ENCODE results near the gene CD37. TPM values are rescaled to one million over a fixed set of nuclear protein-coding genes. Genes with fewer than 3 reads are reported as not detected.
"Not testable (repeated sequence)": the region's sequence is repeated elsewhere in the genome, so short reads cannot be mapped to it uniquely, and the experiment has no call there.

CD37 gene
- polyA plus RNA-seq, 3 donors from 2014 or later, result 104 to 179 (median 106) TPM

DNA sequence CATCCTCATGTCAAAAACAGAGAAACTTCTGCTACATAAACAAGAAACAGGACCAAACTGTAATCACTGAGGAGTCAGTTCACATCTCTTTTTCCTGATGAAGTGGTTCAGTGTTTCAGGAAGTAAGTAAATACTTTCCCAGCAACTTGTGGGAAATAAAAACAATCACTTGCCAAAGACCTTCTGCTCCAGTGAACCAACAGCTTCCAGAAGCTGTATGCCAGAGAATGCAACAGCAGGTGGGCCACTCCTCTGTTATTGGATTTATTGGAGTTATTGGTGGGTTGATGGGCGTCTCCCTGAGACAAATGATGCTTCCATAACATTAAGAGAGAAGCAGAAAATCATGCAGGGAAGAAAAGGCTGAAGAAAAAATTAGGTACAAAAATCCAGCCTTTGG is 20.1 kb upstream of the CD37 start:
- Mint-ChIP-seq H3K4me1 (peaks cover 4 to 19% of the 10 kb centered on the region in 2 donors), H3K27ac (peak overlapping the region in 2 of 6 donors; percentile 16 to 25), H3K27me3 (ENCODE audit: low read depth in 3 of 3) (peaks cover 0 to 1% (median 0%) of the 10 kb centered on the region in 3 donors), H3K4me3 (no peak overlapping the region), H3K36me3 (peaks cover 33 to 60% (median 40%) of the 10 kb centered on the region in 3 donors), H3K9me3 (peaks cover 0 to 12% (median 8%) of the 10 kb centered on the region in 6 donors)
- no peak for DNase-seq

DNA sequence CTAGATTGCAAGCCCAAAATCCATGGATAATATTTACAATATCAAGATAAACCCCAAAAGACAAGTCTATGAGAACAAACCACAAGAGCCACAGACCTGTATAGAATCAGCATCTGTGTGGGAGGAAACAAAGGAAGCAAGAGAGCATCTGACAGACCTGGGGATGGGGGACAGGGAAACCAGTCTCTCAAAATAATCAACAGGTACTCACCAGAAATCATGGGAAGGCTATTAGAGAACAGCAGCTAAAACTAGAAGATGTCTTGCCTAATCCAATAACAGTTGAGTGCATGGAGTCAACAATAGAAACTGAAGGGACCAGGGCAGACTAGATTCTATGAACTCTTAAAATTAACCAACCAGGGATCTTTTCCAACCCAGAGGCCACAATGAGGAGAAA is 18.9 kb upstream of the CD37 start:
- Mint-ChIP-seq H3K4me3 (no peak overlapping the region), H3K27ac (no peak overlapping the region), H3K27me3 (ENCODE audit: low read depth in 3 of 3) (no peaks in the 10 kb centered on the region), H3K4me1 (peaks cover 4 to 19% of the 10 kb centered on the region in 2 donors), H3K9me3 (peaks cover 0 to 15% (median 8%) of the 10 kb centered on the region in 6 donors), H3K36me3 (peaks cover 28 to 50% (median 38%) of the 10 kb centered on the region in 3 donors)
- no peak for DNase-seq

DNA sequence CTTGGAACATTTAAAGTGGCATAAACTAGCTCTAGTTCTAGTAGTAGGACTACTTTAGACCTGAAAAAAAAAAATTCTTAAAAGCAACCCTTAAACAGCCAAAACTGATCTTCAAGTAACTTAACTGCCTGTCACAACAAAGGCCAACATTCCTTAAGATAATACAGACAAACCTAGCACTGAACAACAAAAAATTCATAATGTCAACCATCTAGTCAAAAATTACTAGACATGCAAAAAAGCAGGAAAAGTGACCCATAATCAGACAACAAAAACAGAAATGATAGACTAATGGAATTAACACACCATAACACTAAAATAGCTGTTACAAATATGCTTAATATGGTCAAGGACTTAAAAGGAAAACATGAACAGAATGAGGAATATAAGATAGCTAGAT is 16.9 kb upstream of the CD37 start:
- Mint-ChIP-seq H3K9me3 (peaks cover 0 to 15% (median 8%) of the 10 kb centered on the region in 6 donors), H3K36me3 (peaks cover 26 to 52% (median 47%) of the 10 kb centered on the region in 3 donors), H3K4me1 (peaks cover 4 to 19% of the 10 kb centered on the region in 2 donors), H3K4me3 (no peak overlapping the region), H3K27ac (no peak overlapping the region), H3K27me3 (ENCODE audit: low read depth in 3 of 3) (no peaks in the 10 kb centered on the region)
- no peak for DNase-seq

DNA sequence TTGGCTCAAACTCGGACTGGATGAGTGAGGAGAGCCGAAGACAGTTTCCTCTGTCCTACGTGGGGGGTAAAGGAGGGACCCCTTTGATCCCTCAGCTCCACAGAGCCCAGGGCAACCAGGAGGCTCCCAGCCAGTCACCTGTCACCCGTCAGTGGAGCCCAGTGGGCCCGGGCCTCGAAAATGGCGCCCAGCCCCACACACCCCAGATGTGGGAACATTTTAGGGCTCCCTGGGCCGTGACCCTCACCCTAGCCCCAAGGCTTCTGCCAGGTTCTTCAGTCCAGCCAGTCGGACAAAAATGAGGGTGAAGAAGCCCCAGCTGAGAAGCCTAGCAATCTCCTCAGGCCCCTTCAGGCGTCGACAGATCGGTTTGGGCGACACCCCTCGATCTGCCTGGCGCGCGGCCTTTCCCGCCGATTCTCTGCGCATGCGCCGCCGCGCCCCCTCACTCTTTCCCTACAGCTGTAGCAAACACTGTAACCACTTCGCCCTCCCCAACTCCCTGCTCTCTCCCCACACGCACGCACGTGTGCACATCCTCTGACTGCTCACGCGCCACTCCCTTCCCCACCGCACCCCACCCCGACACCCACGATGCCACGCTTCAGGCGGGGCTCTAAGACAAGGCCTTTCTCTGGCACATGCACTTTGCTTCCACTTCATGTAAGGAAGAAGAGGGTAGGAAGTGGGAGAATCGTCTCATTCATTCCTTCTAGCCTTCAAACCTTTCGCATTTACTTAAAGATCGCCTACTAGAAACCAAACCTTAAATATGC is 10.2 kb upstream of the CD37 start, which contains the start of gene SLC6A16:
SLC6A16 (minus strand) TSS at position 391 of the 776 bp plus-strand sequence. CDS start 13,844 bp downstream, outside the sequence.
- Mint-ChIP-seq H3K27ac (no peak within 1 kb of the TSS), H3K9me3 (peaks cover 0 to 4% (median 0%) of the 10 kb centered on the region in 6 donors), H3K36me3 (peaks cover 12 to 41% (median 32%) of the 10 kb centered on the region in 3 donors), H3K4me3 (no peak within 1 kb of the TSS), H3K27me3 (ENCODE audit: low read depth in 3 of 3) (peaks cover 0 to 3% (median 0%) of the 10 kb centered on the region in 3 donors), H3K4me1 (peaks cover 20 to 31% of the 10 kb centered on the region in 2 donors)
- DNase-seq, result no peak

DNA sequence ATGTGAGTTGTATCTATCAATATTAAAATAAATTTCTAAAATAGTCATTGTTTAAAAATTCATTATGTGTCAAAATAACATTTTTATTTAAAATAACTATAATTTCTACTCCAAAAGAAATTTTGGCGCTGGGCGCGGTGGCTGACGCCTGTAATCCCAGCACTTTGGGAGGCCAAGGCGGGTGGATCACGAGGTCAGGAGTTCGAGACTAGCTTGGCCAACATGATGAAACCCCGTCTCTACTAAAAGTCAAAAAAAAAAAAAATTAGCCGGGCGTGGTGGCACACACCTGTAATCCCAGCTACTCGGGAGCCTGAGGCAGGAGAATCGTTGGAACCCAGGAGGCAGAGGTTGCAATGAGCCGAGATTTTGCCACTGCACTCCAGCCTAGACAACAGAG is 9.4 kb upstream of the CD37 start:
- H3K27me3 Mint-ChIP-seq (ENCODE audit: low read depth in 3 of 3); DNase-seq; H3K27ac Mint-ChIP-seq; H3K9me3 Mint-ChIP-seq; H3K4me3 Mint-ChIP-seq: not testable (repeated sequence)
- Mint-ChIP-seq H3K4me1 (peaks cover 23 to 37% of the 10 kb centered on the region in 2 donors), H3K36me3 (peaks cover 17 to 39% (median 37%) of the 10 kb centered on the region in 3 donors)

DNA sequence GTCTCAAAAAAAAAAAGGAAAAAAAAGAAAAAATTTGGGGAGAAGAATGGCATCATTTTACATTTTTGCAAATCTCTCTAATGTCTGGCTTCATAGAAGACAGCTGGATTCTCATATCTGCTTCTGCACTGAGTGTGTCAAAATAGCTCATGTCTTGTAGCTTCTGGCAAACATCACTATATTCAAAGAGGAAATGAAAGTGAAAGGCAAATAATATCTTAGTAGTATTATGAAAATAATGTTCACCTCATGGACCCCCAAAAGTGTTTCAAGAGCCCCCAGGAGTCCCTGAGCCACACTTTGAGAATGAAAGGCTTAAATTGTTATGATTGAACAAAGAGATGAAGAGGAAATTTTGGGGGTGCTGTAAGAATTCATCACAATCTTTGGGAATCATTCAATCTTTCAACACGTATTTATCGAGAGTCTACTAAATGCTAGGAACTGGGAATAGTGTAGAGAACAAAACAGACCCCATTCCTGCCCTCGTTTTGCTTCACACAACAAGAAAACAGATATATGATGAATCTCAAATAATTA is 9.0 kb upstream of the CD37 start:
- Mint-ChIP-seq H3K4me3 (no peak overlapping the region), H3K9me3 (no peaks in the 10 kb centered on the region), H3K27ac (no peak overlapping the region), H3K27me3 (ENCODE audit: low read depth in 3 of 3) (peaks cover 0 to 3% (median 0%) of the 10 kb centered on the region in 3 donors), H3K36me3 (peaks cover 17 to 37% (median 35%) of the 10 kb centered on the region in 3 donors), H3K4me1 (peaks cover 23 to 41% of the 10 kb centered on the region in 2 donors)
- no peak for DNase-seq

DNA sequence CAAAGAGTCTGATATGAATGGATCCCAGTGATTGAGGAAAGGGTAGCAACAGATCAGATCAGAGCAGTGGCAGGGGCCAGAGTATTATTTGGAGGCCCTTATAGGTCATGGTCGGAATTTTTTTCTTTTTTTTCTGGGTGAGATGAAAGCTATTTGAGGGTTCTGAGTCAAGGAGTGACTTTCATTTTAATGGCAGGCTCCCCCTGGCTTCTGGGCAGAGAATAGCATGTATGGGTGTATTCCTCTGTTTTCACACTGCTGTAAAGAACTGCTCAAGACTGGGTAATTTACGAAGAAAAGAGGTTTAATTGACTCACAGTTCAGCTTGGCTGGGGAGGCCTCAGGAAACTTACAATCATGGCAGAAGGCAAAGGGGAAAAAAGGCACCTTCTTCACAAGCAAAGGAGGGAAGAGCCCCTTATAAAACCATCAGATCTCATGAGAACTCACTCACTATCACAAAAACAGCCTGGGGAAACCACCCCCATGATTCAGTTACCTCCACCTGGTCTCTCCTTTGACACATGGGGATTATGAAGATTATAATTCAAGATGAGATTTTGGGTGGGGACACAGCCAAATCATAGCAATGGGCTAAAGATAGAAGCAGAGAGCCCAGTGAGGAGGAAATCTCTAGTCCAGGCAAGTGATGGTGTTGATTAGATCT is 7.2 kb upstream of the CD37 start:
- peaks cover 14 to 36% (median 33%) of the 10 kb centered on the region in 3 donors for H3K36me3 Mint-ChIP-seq
- peaks cover 0 to 3% (median 0%) of the 10 kb centered on the region in 3 donors for H3K27me3 Mint-ChIP-seq (ENCODE audit: low read depth in 3 of 3)
- H3K4me3 Mint-ChIP-seq, result no peak overlapping the region
- no peaks in the 10 kb centered on the region for H3K9me3 Mint-ChIP-seq
- DNase-seq, result peak in 1 of 3 donors; percentile 27
- peaks cover 39 to 58% of the 10 kb centered on the region in 2 donors for H3K4me1 Mint-ChIP-seq
- H3K27ac Mint-ChIP-seq, result peak overlapping the region in 5 of 6 donors; percentile 18 to 43 (median 21)

DNA sequence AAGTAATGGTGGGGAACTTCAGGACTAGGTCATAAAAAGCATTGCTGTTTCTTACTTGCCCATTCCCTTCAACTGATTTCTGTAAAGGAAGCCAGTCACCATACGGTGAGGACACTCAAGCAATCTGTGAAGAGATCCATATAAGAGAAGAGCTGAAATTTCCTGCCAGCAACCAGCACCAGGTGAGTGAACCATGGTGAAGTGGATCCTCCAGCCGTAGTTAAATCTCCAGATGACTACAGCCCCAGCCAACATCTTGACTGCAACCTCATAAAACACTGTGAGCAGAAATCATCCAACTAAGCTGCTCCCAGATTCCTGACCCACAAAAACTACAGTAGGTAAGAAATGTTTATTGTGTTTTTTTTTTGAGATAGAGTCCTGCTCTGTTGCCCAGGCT is 6.5 kb upstream of the CD37 start:
- H3K4me3 Mint-ChIP-seq, result no peak overlapping the region
- H3K27me3 Mint-ChIP-seq (ENCODE audit: low read depth in 3 of 3), result peaks cover 0 to 3% (median 0%) of the 10 kb centered on the region in 3 donors
- H3K36me3 Mint-ChIP-seq, result peaks cover 14 to 36% (median 28%) of the 10 kb centered on the region in 3 donors
- H3K9me3 Mint-ChIP-seq, result no peaks in the 10 kb centered on the region
- peak overlapping the region in 1 of 6 donors; percentile 43 for H3K27ac Mint-ChIP-seq
- H3K4me1 Mint-ChIP-seq, result peaks cover 46 to 65% of the 10 kb centered on the region in 2 donors
- no peak for DNase-seq

DNA sequence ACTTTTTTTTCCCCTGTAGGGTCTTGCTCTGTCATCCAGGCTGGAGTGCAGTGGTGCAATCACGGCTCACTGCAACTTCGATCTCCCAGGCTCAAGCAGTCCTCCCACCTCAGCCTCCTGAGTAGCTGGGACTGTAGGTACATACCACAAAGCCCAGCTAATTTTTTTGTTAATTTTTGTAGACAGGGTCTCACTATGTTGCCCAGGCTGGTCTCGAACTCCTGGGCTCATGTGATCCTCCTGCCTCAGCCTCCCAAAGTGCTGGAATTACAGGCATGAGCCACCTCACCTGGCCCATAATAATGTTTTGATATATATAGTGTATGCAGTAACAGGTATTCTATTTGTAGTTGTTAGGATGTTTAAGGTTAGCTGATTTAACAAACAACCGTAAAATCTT is 4.0 kb upstream of the CD37 start:
- peak overlapping the region in 2 of 5 donors; percentile 13 to 21 for H3K4me3 Mint-ChIP-seq
- not testable (repeated sequence) for H3K9me3 Mint-ChIP-seq; H3K27me3 Mint-ChIP-seq (ENCODE audit: low read depth in 3 of 3); DNase-seq
- H3K4me1 Mint-ChIP-seq, result peaks cover 60 to 80% of the 10 kb centered on the region in 2 donors
- H3K36me3 Mint-ChIP-seq, result peaks cover 13 to 39% (median 26%) of the 10 kb centered on the region in 3 donors
- H3K27ac Mint-ChIP-seq, result peak overlapping the region in 5 of 6 donors; percentile 27 to 75 (median 57)

DNA sequence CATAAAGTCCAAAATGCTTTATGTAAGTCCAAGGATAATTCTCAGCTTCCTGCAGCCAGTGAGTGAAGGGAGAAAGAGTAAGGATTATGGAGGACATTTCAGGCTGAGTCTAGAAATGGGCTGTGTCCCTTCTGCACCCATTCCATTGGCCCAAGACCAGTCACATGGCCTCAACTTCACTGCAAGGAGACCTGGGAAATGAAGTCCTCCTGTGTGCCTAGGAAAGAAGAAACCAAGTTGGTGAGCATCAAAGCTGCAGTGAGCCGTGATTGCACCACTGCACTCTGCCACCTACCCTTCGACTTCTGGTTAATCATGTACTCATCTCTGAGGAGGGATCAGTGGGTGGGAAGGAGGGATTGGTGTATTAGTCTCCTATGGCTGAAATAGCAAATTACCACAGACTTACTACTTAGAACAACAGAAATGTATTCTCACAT is 3.6 kb upstream of the CD37 start:
- peak overlapping the region in 5 of 6 donors; percentile 34 to 75 (median 70) for H3K27ac Mint-ChIP-seq
- H3K4me1 Mint-ChIP-seq, result peaks cover 63 to 81% of the 10 kb centered on the region in 2 donors
- H3K9me3 Mint-ChIP-seq, result no peaks in the 10 kb centered on the region
- peaks cover 3 to 8% (median 3%) of the 10 kb centered on the region in 3 donors for H3K27me3 Mint-ChIP-seq (ENCODE audit: low read depth in 3 of 3)
- peak; percentile 24 to 46 (median 35) for DNase-seq
- peak overlapping the region in 3 of 5 donors; percentile 13 to 53 (median 21) for H3K4me3 Mint-ChIP-seq
- H3K36me3 Mint-ChIP-seq, result peaks cover 11 to 38% (median 23%) of the 10 kb centered on the region in 3 donors

DNA sequence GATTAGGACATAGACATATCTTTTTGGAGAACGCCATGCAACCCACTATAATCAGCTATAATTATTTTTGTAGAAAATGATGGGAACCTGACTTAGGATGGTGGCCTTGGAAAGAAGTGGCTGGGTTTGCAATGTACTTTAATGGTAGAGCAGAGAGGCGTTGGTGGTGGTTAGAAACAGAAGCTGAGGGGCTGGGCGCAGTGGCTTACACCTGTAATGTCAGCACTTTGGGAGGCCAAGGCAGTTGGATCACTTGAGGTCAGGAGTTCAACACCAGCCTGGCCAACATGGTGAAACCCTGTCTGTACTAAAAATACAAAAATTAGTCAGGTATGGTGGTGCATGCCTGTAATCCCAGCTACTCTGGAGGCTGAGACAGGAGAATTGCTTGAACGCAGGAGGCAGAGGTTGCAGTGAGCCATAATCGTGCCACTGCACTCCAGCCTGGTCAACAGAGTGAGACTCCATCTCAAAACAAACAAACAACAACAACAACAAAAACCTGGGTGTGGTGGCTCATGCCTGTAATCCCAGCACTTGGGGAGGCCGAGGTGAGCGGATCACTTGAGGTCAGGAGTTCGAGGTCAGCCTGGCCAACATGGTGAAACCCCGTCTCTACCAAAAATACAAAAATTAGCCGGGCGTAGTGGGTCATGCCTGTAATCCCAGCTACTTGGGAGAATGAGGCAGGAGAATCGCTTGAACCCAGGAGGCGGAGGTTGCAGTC is 2.4 kb upstream of the CD37 start:
- H3K27me3 Mint-ChIP-seq (ENCODE audit: low read depth in 3 of 3); H3K9me3 Mint-ChIP-seq; DNase-seq: not testable (repeated sequence)
- Mint-ChIP-seq H3K4me3 (peak overlapping the region; percentile 86 to 100 (median 97)), H3K4me1 (peaks cover 70 to 87% of the 10 kb centered on the region in 2 donors), H3K36me3 (peaks cover 15 to 39% (median 25%) of the 10 kb centered on the region in 3 donors), H3K27ac (peak overlapping the region; percentile 91 to 99 (median 96))

DNA sequence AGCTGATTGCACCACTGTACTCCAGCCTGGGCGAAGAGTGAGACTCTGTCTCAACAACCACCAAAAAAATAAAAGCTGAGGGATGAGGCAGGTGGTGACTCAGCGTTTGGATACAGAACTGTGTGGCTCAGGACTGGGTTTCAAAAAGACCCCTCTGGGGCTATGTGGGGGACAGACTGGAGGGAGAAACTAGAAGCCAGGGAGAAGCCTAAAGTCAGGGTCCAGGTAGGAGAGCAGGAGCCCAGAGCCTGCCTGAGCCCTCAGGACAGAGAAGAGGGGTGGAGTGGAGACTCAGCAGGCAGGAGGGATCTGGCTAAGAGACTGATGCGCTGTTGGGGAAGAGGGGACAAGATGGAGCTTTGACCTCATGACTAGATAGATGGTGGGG is 1.8 kb upstream of the CD37 start:
- no peaks in the 10 kb centered on the region for H3K9me3 Mint-ChIP-seq
- H3K36me3 Mint-ChIP-seq, result peaks cover 11 to 38% (median 20%) of the 10 kb centered on the region in 3 donors
- no peak for DNase-seq
- peaks cover 3 to 8% (median 5%) of the 10 kb centered on the region in 3 donors for H3K27me3 Mint-ChIP-seq (ENCODE audit: low read depth in 3 of 3)
- H3K27ac Mint-ChIP-seq, result peak overlapping the region; percentile 91 to 99 (median 96)
- peaks cover 71 to 87% of the 10 kb centered on the region in 2 donors for H3K4me1 Mint-ChIP-seq
- peak overlapping the region; percentile 86 to 100 (median 97) for H3K4me3 Mint-ChIP-seq

DNA sequence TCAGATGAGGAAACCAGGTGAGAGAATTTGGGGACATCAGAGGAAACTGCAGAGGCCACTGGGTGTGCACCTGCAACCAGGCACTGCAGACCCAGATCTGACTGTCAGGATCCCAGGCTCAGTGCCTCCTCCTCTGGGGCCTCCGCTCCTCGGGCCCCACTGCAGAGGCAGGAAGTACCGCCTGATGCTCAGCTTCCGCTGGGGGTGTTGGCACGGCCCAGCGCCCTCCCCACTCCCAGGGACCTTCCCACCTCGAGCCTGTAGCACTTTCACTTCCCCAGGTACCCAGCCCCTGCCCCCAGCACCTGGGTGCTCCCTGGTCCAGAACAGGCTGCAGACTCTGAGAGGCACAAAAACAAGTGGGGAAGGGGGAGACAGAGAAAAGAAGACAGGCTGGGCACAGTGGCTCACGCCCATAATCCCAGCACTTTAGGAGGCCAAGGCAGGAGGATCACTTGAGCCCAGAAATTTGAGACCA is 1.4 kb upstream of the CD37 start:
- H3K27ac Mint-ChIP-seq, result peak overlapping the region; percentile 91 to 99 (median 96)
- H3K4me3 Mint-ChIP-seq, result peak overlapping the region; percentile 86 to 100 (median 97)
- H3K36me3 Mint-ChIP-seq, result peaks cover 11 to 36% (median 16%) of the 10 kb centered on the region in 3 donors
- DNase-seq, result peak; percentile 49 to 59 (median 55)
- peaks cover 76 to 87% of the 10 kb centered on the region in 2 donors for H3K4me1 Mint-ChIP-seq
- H3K27me3 Mint-ChIP-seq (ENCODE audit: low read depth in 3 of 3), result peaks cover 3 to 8% (median 5%) of the 10 kb centered on the region in 3 donors
- no peaks in the 10 kb centered on the region for H3K9me3 Mint-ChIP-seq
